ENCODE data around the gene MAP2K1. TPM values are rescaled to one million over a fixed set of nuclear protein-coding genes. Genes with fewer than 3 reads are reported as not detected.
"Not testable (repeated sequence)": the region's sequence is repeated elsewhere in the genome, so short reads cannot be mapped to it uniquely, and the experiment has no call there.

MAP2K1 gene
- total RNA-seq, 3 donors from 2014 or later, result 71.8 to 77.6 (median 75.3) TPM

- ATAC-seq, result no peak
- Mint-ChIP-seq H3K36me3 (ENCODE audit: insufficient read depth) (peaks cover 19% of the 10 kb centered on the region), H3K27me3 (ENCODE audit: low read depth) (no peaks in the 10 kb centered on the region), H3K4me3 (no peak overlapping the region), H3K4me1 (ENCODE audit: low read depth) (peaks cover 3% of the 10 kb centered on the region), H3K9me3 (no peaks in the 10 kb centered on the region)
- DNase-seq, result no peak
Observed at GRCh38 chr15:66486887-66487286, 100.2 kb downstream of the MAP2K1 start.

- H3K4me3 Mint-ChIP-seq, result no peak overlapping the region
- ATAC-seq, result no peak
- H3K27me3 Mint-ChIP-seq (ENCODE audit: low read depth), result no peaks in the 10 kb centered on the region
- no peak for DNase-seq
- H3K36me3 Mint-ChIP-seq (ENCODE audit: insufficient read depth), result peaks cover 15% of the 10 kb centered on the region
- H3K9me3 Mint-ChIP-seq, result no peaks in the 10 kb centered on the region
- peaks cover 3% of the 10 kb centered on the region for H3K4me1 Mint-ChIP-seq (ENCODE audit: low read depth)
Observed at GRCh38 chr15:66488525-66488924, 101.8 kb downstream of the MAP2K1 start.

DNA sequence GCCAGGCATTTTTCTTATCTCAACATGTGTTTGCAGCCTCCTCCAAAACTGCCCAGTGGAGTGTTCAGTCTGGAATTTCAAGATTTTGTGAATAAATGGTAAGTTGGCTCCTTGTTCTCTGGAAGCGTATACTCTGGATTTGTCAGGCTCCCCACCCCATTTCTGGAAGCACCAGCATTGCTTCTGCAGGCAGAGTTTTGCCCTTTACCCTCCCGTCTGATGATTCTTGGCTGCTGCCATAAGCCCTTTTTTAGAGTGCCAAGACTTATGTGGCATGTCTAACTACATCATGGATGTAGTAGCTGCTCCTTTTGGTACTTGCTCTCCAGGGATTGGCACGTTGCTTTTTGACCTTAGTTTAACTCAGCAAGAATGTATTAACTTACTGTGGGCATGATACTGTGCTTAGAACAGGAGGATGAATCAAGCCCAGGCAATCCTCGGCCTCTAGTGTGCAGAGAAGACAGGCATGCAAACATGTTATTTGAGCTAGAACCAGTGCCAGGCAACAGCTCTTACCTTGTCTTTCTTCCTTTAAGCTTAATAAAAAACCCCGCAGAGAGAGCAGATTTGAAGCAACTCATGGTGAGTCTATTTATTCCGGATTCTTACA lies 102.6 kb downstream of the MAP2K1 start:
- Mint-ChIP-seq H3K36me3 (ENCODE audit: insufficient read depth) (peaks cover 21% of the 10 kb centered on the region), H3K4me3 (no peak overlapping the region), H3K9me3 (no peaks in the 10 kb centered on the region), H3K4me1 (ENCODE audit: low read depth) (peaks cover 7% of the 10 kb centered on the region), H3K27me3 (ENCODE audit: low read depth) (no peaks in the 10 kb centered on the region)
- ATAC-seq (no peak), DNase-seq (no peak)

- ATAC-seq (no peak), DNase-seq (no peak)
- H3K9me3 Mint-ChIP-seq, result no peaks in the 10 kb centered on the region
- H3K36me3 Mint-ChIP-seq (ENCODE audit: insufficient read depth), result peaks cover 28% of the 10 kb centered on the region
- H3K27me3 Mint-ChIP-seq (ENCODE audit: low read depth), result no peaks in the 10 kb centered on the region
- peaks cover 22% of the 10 kb centered on the region for H3K4me1 Mint-ChIP-seq (ENCODE audit: low read depth)
- H3K4me3 Mint-ChIP-seq, result no peak overlapping the region
Observed at GRCh38 chr15:66491846-66492245, 105.1 kb downstream of the MAP2K1 start.

- H3K9me3 Mint-ChIP-seq, result no peaks in the 10 kb centered on the region
- H3K4me3 Mint-ChIP-seq, result peak overlapping the region; percentile 5
- ATAC-seq (no peak), DNase-seq (no peak)
- peaks cover 32% of the 10 kb centered on the region for H3K4me1 Mint-ChIP-seq (ENCODE audit: low read depth)
- no peaks in the 10 kb centered on the region for H3K27me3 Mint-ChIP-seq (ENCODE audit: low read depth)
- H3K36me3 Mint-ChIP-seq (ENCODE audit: insufficient read depth), result peaks cover 48% of the 10 kb centered on the region
Observed at GRCh38 chr15:66494262-66494661, 107.5 kb downstream of the MAP2K1 start.

DNA sequence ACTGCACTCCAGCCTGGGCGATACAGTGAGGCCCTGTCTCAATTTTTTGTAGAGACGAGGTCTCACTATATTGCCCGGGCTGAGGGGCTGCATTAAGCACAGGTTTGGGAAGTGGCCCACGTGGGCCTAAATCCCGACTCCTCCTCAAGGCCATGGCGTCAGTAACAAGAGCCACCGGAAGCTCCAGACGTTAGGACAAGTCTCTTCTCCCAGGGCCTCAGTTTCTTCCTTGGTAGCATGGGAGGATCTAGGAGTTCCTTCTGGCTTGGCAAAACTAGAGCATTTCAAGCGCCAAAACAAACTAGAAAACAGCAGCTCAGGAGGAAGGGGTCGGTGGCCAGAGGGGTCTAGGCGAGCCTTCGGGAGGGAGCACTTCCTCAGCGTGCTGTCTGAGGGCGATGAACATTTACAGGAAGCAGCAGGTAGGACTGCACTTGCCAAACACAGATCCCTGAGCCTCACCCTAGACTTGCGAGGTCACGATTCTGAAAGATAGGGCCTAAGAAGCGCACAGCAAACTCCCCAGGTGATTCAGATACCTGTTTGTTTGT lies 110.3 kb downstream of the MAP2K1 start:
- H3K9me3 Mint-ChIP-seq, result no peaks in the 10 kb centered on the region
- peak overlapping the region; percentile 97 for H3K4me3 Mint-ChIP-seq
- H3K27me3 Mint-ChIP-seq (ENCODE audit: low read depth), result no peaks in the 10 kb centered on the region

GRCh38 chr15:66497502-66498455 lies 111.1 kb downstream of the MAP2K1 start, which contains the start of gene SNAPC5:
TSS of gene SNAPC5 (minus strand) at chr15:66497762. CDS start at chr15:66497731, 31 bp downstream.
- Mint-ChIP-seq H3K4me1 (ENCODE audit: low read depth) (peaks cover 56% of the 10 kb centered on the region), H3K36me3 (ENCODE audit: insufficient read depth) (peaks cover 76% of the 10 kb centered on the region), H3K4me3 (peak within 1 kb of the TSS; percentile 97), H3K9me3 (no peaks in the 10 kb centered on the region), H3K27me3 (ENCODE audit: low read depth) (no peaks in the 10 kb centered on the region)
- ATAC-seq (peak; percentile 85 to 89), DNase-seq (peak; percentile 97)

More for the DNA sequence above, 110.3 kb downstream of the MAP2K1 start:
- DNase-seq (no peak), ATAC-seq (peak; percentile 19 to 23)
- Mint-ChIP-seq H3K4me1 (ENCODE audit: low read depth) (peaks cover 51% of the 10 kb centered on the region), H3K36me3 (ENCODE audit: insufficient read depth) (peaks cover 70% of the 10 kb centered on the region)

GRCh38 chr15:66498501-66499386 lies 112.0 kb downstream of the MAP2K1 start:
- Mint-ChIP-seq H3K36me3 (ENCODE audit: insufficient read depth) (peaks cover 79% of the 10 kb centered on the region), H3K4me3 (peak overlapping the region; percentile 97), H3K27me3 (ENCODE audit: low read depth) (no peaks in the 10 kb centered on the region), H3K9me3 (no peaks in the 10 kb centered on the region), H3K4me1 (ENCODE audit: low read depth) (peaks cover 60% of the 10 kb centered on the region)
- DNase-seq (no peak), ATAC-seq (no peak)

DNA sequence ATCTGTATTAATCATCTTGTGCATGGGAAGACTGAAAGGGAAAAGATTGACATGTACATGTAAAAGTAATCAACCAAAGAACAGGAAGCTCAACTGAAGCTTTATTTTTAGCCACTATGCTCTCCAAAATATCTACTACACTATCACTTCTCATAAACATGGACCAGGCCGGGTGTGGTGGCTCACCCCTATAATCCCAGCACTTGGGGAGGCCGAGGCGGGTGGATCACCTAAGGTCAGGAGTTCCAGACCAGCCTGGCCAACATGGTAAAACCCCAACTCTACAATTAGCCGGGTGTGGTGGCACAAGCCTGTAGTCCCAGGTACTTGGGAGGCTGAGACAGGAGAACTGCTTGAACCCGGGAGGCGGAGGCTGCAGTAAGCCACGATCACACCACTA lies 113.6 kb downstream of the MAP2K1 start:
- H3K9me3 Mint-ChIP-seq; ATAC-seq; DNase-seq; H3K27me3 Mint-ChIP-seq (ENCODE audit: low read depth): not testable (repeated sequence)
- H3K4me3 Mint-ChIP-seq, result peak overlapping the region; percentile 93
- H3K4me1 Mint-ChIP-seq (ENCODE audit: low read depth), result peaks cover 50% of the 10 kb centered on the region
- peaks cover 75% of the 10 kb centered on the region for H3K36me3 Mint-ChIP-seq (ENCODE audit: insufficient read depth)

GRCh38 chr15:66502491-66502890 lies 115.8 kb downstream of the MAP2K1 start:
- H3K4me3 Mint-ChIP-seq, result peak overlapping the region; percentile 93
- peaks cover 63% of the 10 kb centered on the region for H3K36me3 Mint-ChIP-seq (ENCODE audit: insufficient read depth)
- no peaks in the 10 kb centered on the region for H3K27me3 Mint-ChIP-seq (ENCODE audit: low read depth)
- DNase-seq, result no peak
- H3K9me3 Mint-ChIP-seq, result no peaks in the 10 kb centered on the region
- peaks cover 50% of the 10 kb centered on the region for H3K4me1 Mint-ChIP-seq (ENCODE audit: low read depth)
- no peak for ATAC-seq

DNA sequence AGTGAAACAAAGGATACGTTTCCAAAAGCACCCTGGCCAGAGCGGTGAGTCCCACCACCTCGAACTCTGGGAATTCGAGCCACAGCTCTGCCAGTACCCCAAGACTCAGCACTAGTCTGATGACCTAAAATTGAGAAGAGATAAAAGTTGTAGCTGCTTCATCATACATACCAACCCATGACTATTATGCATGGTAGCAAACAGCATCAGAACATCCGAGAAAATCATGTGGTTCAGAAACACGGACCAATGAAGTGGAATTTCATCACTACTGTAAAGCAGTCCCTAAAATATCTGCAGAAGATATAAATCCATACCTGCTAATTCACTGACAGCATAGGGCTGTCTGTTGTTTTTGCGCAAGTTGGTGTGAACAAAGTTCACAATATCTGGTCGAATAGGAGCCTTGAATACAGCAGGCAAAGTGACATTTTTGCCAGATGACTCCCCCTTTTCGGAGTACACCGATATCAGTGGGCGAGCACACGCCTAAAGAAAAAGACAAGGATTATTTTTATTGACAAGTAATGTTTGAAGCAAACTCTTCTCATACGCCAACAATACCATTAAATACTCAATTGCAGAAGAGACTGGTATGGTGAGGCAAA lies 116.4 kb downstream of the MAP2K1 start:
- H3K27me3 Mint-ChIP-seq (ENCODE audit: low read depth); DNase-seq; H3K9me3 Mint-ChIP-seq; ATAC-seq: not testable (repeated sequence)
- Mint-ChIP-seq H3K4me3 (peak overlapping the region; percentile 93), H3K4me1 (ENCODE audit: low read depth) (peaks cover 47% of the 10 kb centered on the region), H3K36me3 (ENCODE audit: insufficient read depth) (peaks cover 58% of the 10 kb centered on the region)

GRCh38 chr15:66503780-66504562 lies 117.3 kb downstream of the MAP2K1 start:
- Mint-ChIP-seq H3K9me3 (no peaks in the 10 kb centered on the region), H3K27me3 (ENCODE audit: low read depth) (no peaks in the 10 kb centered on the region), H3K4me1 (ENCODE audit: low read depth) (peaks cover 44% of the 10 kb centered on the region), H3K4me3 (peak overlapping the region; percentile 93), H3K36me3 (ENCODE audit: insufficient read depth) (peaks cover 51% of the 10 kb centered on the region)
- ATAC-seq, result no peak
- no peak for DNase-seq

Measured in activated T-cell treated with anti-CD3 and anti-CD28 coated beads, Interleukin-2, amount 50 U/mL, for 4 hours (primary cell).